CD4-positive, alpha-beta T cell treated with Interleukin-17A for 4 hours (primary cell): ENCODE data around the gene IL1R2.
"Not testable (repeated sequence)": the region's sequence is repeated elsewhere in the genome, so short reads cannot be mapped to it uniquely, and the experiment has no call there.

Experiments used
- DNase-seq: peaks from one replicate; pipeline ENCODE4 v3.0.0-alpha.2; 2020; ENCODE audit warnings: mixed read lengths

IL1R2 gene

DNA sequence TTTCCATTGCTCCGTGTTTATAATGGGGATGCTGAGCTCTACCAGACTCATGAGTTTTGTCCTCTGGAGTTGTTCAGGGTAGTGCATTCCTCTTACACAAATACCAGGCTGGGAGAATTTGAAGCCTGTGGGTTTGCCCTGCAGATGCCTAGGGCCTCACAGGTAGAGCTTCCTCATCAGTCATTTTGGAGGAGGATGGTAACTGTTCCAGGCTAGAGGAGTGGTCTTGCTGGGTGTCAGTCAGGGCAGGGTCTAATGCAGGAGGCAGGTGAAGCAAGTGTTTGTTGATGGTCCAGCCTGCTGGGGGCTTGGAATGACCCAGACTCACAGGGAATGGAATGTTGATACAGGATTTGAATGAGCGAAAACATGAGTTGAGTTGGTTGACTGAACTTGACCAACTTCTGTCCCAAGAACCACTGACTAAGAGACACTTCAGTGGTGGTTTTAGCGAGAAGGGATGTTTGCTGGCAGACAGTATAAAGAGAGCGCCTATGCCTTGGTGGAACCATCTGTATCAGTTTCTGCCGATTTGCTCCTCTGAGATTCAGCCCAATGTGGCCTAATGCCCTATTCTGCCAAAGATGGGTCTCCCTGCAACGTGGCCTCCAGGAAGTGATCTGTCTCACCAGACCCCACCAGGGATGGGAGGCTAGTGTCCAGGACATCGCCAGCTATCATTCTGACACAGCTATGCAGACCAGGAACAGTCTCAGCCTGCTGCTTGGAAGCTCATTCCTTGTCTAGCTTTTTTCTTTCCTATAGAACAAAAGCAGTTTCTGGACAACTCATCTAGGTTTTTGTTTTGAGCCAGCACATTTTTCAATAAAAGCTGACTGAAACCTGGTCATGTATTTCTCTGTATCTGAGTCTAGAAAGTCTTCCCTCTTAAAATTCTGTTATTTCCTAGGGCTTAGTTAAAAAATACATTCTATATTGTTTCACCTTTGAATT, 9.3 kb downstream of the IL1R2 start:
- DNase-seq: no peak

DNA sequence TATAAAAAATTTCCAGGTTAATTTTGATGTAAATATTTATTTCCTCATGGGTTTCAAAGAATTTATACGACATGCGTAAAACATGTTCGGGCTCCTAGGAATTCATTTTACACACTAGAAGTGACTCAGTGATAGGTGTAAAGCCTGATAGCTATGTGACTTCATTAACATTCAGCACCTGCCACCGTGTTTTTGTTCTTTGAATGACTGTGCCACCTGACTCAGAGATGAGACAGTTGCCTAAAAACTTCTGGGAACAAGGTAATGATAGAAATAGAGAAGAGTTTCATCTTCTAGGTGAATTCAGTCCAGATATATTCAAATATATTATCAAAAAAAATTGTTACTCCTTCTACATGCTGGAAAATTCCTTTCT, 10.0 kb downstream of the IL1R2 start:
- DNase-seq: no peak

DNA sequence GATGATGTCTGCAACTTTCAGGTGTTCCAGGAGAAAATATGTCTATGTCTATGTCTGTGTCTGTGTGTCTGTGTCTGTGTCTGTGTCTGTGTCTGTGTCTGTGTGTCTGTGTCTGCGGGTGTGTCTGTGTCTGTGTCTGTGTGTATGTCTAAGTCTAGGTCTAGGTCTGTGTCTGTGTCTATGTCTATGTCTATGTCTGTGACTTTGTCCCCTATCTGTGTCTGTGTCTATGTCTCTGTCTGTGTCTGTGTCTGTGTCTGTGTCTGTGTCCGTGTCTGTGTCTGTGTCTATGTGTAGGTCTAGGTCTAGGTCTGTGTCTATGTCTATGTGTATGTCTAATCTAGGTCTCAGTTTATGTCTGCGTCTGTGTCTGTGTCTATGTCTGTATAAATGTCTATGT, 10.5 kb downstream of the IL1R2 start:
- DNase-seq: no peak

DNA sequence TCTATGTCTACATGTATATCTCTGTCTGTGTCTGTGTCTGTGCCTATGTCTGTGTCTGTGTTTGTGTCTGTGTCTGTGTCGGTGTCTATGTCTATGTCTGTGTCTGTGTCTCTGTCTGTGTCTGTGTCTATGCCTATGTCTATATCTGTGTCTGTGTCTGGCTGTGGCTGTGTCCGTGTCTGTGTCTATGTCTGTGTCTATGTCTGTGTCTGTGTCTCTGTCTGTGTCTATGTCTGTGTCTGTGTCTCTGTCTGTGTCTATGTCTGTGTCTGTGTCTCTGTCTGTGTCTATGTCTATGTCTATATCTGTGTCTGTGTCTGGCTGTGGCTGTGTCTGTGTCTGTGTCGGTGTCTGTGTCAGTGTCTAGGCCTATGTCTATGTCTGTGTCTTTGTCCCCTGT, 11.1 kb downstream of the IL1R2 start:
- DNase-seq: not testable (repeated sequence)

DNA sequence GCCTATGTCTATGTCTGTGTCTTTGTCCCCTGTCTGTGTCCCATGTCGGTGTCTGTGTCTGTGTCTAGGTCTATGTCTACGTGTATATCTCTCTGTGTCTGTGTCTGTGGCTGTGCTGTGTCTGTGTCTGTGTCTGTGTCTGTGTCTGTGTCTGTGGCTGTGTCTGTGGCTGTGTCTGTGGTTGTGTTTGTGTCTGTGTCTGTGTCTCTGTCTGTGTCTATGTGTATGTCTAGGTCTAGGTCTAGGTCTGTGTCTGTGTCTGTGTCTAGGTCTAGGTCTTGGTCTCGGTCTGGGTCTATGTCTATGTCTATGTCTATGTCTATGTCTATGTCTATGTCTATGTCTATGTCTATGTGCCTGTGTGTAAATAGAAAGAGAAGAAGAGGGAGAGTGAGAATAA, 11.9 kb downstream of the IL1R2 start:
- no peak for DNase-seq

- DNase-seq: no peak
Observed at GRCh38 chr2:102004581-102004980, 12.8 kb downstream of the IL1R2 start.

DNA sequence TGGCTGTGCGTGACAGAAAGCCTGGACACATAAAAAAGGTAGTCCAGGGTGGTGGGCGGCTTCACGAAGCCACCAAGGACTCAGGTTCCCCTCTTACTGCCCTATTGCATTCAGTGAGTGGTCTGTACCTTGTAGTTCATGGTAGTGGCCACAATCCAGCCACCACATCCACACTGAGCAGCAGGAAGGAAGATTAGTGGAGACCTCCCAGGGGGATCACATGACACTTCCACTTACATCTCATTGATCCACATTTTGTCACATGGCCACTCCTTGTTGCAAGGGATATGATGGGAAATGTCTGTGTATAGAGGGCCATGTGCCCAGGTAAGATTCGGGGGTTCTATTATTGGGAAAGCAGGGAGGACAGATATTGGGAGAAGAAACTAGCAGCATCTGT, 13.7 kb downstream of the IL1R2 start:
- DNase-seq: no peak

DNA sequence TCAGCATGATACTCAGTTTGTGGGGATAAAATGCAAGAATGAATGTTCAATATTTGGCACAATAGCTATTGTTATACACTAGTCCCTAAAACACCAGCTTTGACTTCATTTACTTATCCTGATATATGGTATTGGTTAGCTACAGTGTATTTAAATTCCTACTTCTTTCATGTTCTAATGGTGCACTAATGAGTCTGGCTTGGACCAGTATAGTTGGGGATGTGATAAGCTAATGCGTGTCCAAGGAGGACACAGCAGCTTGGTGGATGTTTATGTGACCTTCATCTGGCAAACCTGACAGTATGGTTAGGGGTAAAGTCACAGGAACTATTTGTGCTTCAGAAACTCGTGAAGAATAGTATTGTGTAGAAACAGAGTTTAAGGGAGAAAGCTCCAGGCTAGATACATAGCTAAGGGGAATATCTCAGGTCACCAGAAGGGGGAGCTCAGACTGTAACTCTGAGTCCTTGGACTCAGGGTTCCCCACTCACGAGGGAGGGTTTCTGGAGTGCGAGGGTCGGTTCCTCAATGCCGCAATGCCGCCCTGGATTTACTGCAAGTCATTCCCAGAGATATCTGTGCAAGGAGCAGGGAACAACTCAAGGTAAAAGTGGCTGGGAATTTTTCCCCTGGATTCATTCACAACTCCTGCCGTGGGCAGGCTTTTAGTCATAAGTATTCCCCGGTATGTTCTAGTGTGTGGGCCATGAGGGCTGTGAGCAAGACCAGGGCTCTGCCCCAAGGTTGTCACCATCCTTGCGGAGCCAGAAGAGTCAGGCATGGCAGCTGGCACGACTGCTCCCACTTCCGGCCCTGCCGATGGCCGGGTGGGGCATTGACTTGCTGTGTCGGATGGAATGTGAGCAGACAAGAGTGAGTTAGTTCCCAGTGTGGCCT, 14.5 kb downstream of the IL1R2 start:
- peak; percentile 42 for DNase-seq

DNA sequence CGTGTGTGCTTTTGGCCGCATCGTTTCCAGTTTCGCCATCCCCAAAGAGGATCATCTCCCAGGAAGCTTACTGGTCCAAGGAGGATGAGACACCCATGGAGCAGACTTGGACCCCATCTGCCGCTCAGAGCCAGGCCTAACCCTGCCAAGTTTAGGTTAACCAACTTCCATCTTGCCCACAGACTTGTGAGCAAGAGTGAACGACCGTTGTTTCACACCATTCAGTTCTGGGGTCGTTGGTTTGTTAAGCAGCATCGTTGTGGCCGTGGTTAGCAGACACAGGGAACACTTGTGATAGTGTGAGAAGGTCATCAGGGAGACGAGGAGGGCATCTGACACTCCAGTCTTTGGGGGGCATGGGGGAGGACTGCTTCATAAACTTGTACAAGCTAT, 15.1 kb downstream of the IL1R2 start:
- no peak for DNase-seq

- no peak for DNase-seq
Observed at GRCh38 chr2:102008490-102008889, 16.7 kb downstream of the IL1R2 start.

GRCh38 chr2:102009557-102009956, 17.8 kb downstream of the IL1R2 start:
- DNase-seq: no peak

GRCh38 chr2:102010902-102011301, 19.1 kb downstream of the IL1R2 start:
- DNase-seq: no peak

GRCh38 chr2:102012061-102012614, 20.4 kb downstream of the IL1R2 start:
- DNase-seq: no peak

DNA sequence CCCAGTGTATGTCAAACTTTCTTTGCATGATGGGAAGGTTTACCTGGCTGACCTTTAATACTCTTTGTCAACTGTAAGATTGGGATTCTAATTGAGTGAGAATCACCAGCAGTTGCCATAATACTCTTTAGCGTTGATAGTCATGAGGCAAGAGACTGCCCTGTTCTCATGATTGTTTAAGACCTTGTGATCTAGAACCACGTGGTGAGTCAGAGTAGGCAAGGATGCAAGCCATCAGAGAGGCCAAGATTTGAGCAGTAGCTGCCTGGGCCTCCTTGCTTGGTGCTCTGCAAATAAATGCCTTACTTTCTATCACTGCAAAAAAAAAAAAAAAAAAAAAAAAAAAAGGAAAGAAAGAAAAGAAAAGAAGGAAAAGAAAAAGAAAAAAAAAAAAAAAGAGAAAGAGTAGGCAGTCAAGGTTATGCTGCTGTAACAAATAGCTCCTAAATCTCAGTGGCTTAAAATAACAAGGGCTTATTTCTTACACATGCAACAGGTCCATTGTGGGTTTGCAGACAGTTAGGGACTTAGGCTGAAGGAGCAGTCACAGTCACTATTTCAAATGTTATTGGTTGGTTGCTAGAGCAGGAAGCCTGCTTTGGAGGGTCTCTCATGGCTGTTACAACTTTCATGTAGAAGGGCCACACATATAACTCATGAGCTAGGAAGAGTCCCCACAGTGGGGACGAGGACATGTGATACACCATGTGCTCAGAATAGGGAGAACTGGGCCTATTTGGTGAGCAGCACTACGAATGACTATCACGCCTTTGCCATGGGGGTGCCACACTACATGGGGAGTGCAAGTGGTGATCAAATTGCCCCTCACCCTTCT, 21.7 kb downstream of the IL1R2 start:
- no peak for DNase-seq

- no peak for DNase-seq
Observed at GRCh38 chr2:102014041-102014345, 22.2 kb downstream of the IL1R2 start.

DNA sequence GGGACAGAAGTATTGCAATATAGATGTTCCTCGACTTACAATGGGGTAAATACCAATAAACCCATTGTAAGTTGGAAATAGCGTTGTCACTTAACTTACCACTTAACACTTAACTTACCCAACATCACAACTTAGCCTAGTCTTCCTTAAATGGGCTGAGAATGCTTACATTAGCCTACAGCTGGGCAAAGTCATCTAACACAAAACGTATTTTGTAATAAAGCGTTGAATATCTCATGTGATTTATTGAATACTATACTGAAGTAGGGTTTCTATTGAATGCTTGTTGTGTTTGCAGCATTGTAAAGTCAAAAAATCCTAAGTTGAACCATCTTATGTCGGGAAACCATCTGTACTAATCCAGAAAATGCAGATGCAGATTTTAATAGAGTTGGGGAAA, 23.6 kb downstream of the IL1R2 start:
- DNase-seq: no peak

- DNase-seq: no peak
Observed at GRCh38 chr2:102016399-102016955, 24.7 kb downstream of the IL1R2 start.

- no peak for DNase-seq
Observed at GRCh38 chr2:102018823-102019445, 27.2 kb downstream of the IL1R2 start.

DNA sequence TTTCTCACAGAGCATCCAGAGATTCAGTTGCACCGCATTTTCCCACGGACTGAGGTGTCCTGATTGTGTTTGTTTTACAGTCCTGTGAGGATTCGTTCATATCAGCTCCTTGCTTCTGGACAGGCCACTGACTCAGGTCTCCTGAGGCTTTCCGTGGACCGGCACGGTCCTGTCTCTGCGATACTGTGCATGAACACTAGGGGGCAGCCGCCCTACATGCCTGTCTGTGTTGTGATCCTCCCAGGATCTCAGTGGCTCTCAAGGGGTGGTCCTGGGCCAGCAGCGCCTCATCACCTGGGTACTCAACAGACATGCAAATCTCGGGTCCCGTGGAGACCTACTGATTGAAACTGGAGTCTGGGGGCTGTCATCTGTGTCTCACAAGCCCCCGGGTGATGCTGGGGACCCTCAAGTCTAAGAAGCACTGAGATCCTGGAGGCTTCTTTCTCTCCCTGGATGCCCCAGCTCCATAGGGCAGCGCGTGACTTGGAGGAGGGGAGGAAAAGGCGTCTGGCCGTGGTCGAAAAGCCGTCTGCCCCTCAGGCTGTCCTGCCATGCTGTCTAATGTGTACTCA, 28.9 kb downstream of the IL1R2 start:
- DNase-seq: peak; percentile 88

DNA sequence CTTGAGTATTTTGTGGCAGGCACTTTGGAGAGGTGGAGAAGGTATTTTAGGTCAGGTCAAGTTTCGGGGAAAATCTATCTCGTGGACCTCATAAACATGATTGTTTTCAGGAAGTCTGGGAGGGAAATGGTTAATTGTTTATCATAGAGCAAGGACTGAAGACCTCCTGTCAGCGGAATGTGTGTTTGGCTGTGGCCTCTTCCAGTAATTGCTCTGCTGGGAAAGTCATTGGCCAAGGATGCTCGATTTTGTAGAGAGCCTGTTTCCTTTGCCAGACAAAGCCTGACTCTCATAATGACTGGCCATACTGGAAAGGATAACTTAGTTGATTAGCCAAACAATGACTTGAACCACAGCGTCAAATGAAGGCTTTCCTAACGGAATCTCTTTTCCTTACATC, 30.0 kb downstream of the IL1R2 start:
- no peak for DNase-seq

- no peak for DNase-seq
Observed at GRCh38 chr2:102022884-102023539, 31.3 kb downstream of the IL1R2 start.
